Neural progenitor cell (in vitro differentiated cells): ENCODE data around the gene CXCR2.

Source experiments
- CTCF ChIP-seq: fragments of 200-600 bp; sonication (generic); IDR thresholded peaks from 2 replicates; pipeline ENCODE4 v1.5.1; 2017; ENCODE audit warnings: antibody characterized with exemption, mild to moderate bottlenecking
- EZH2 ChIP-seq: fragments of 200-600 bp; sonication (generic); IDR thresholded peaks from 2 replicates; pipeline ENCODE4 v1.6.1; 2017; ENCODE audit warnings: antibody characterized with exemption, mild to moderate bottlenecking, moderate library complexity
- EZH2phosphoT487 ChIP-seq: fragments of 200-600 bp; sonication (generic); IDR thresholded peaks from 2 replicates; pipeline ENCODE4 v1.6.1; 2017; ENCODE audit warnings: antibody characterized with exemption

GRCh38 chr2:218081695-218082094 is 44.1 kb upstream of the CXCR2 start:
- TF ChIP-seq CTCF (no peak), EZH2 (no peak), EZH2phosphoT487 (no peak)
